ENCODE results near the gene FARS2. TPM values are rescaled to one million over a fixed set of nuclear protein-coding genes. Genes with fewer than 3 reads are reported as not detected.

FARS2 gene
- total RNA-seq, 2 donors from 2014 or later = 16.2 to 18.3 TPM

DNA sequence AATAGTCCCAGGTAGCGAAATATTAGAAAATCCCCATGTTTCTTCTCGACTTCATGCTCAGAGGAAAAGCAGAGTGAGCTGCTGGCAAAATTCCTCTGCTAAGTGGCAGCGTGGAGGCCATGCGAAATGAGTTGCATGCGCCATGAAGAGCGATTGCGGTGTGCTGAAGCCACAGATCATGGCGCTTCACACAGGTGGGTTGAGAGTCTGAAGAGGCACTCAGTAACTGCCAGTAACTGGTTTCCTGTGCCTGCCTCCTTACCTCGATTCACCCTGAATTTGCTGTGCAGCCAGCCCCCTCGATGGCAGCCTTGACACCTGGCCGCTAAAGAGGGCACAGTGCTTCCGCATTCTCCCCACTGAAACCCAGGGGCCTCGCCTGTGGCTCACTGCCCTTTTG lies 443.9 kb downstream of the FARS2 start:
- no peaks in the 10 kb centered on the region for H3K4me1 Mint-ChIP-seq
- no peaks in the 10 kb centered on the region for H3K36me3 ChIP-seq (ENCODE audit: control insufficient read depth, insufficient read depth, low read length)
- no peaks in the 10 kb centered on the region for H3K9me3 ChIP-seq (ENCODE audit: control insufficient read depth, low read length)

DNA sequence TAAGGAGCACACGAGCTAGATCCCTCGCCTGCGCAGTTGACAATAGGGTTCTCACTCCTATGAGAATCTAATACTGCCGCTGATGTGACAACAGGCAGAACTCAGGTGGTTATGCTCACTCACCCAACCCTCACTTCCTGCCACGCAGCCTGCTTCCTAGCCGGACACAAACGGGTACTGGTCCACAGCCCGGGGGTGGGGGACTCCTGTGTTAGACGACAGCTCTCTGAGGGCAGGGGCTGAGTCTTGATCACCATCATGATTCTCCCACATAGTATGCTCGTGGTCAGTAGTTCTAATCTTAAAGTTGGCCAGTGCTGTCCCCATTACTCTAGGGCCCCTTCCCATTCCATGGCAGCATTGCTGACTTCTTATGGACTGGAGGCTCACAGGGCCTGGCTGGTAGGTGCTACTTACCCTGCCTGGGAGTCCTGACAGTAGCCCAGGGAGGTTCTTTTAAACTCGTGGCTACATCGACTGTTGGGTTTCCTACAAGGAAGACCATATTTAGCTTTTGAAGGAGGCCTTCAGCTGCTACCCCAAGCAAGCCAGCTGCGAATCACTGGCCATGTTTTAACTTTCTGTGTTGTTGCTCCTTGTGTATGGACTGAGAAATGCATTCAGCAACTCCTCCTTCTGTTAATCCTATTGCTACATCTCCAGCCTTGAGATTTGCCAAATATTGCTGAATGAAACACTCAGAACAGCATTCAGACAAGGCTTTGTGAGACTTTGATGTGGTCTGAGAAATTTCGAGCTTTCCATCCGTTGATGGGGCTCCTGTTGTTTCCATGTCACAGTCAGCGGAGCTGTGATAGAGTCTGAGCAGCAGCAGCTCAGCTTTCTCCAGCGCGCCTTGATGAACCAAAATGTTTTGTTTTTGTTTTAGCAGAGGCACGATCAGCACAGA lies 445.1 kb downstream of the FARS2 start:
- Mint-ChIP-seq H3K36me3 (ENCODE audit: low read depth) (no peaks in the 10 kb centered on the region), H3K4me3 (no peak overlapping the region), H3K4me1 (no peaks in the 10 kb centered on the region), H3K27ac (no peak overlapping the region), H3K27me3 (ENCODE audit: insufficient read depth) (no peaks in the 10 kb centered on the region), H3K9me3 (no peaks in the 10 kb centered on the region)
- Histone ChIP-seq H3K27ac (ENCODE audit: low read depth, low read length) (no peak overlapping the region), H3K4me3 (ENCODE audit: low read length) (no peak overlapping the region), H3K27me3 (ENCODE audit: control insufficient read depth, insufficient read depth, low read length, poor library complexity, severe bottlenecking) (no peaks in the 10 kb centered on the region), H3K9me3 (ENCODE audit: control insufficient read depth, low read length) (no peaks in the 10 kb centered on the region), H3K9ac (ENCODE audit: extremely low read depth, low read length, poor library complexity, severe bottlenecking) (no peak overlapping the region), H3K36me3 (ENCODE audit: control insufficient read depth, insufficient read depth, low read length) (no peaks in the 10 kb centered on the region), H3K4me1 (ENCODE audit: control insufficient read depth, insufficient read depth, low read length) (no peaks in the 10 kb centered on the region)
- DNase-seq = no peak
- TF ChIP-seq, protein P1, sequence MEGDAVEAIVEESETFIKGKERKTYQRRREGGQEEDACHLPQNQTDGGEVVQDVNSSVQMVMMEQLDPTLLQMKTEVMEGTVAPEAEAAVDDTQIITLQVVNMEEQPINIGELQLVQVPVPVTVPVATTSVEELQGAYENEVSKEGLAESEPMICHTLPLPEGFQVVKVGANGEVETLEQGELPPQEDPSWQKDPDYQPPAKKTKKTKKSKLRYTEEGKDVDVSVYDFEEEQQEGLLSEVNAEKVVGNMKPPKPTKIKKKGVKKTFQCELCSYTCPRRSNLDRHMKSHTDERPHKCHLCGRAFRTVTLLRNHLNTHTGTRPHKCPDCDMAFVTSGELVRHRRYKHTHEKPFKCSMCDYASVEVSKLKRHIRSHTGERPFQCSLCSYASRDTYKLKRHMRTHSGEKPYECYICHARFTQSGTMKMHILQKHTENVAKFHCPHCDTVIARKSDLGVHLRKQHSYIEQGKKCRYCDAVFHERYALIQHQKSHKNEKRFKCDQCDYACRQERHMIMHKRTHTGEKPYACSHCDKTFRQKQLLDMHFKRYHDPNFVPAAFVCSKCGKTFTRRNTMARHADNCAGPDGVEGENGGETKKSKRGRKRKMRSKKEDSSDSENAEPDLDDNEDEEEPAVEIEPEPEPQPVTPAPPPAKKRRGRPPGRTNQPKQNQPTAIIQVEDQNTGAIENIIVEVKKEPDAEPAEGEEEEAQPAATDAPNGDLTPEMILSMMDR (conservative IDR thresholded peaks at IDR 0.05) = no peak
- WGBS, 2 experiments (ENCODE audit: insufficient coverage in 1 of 2, insufficient read length in 1 of 2) = 89 to 92% methylated on average over 16 to 19 of the region's 19 CpGs

More for the DNA sequence above, 443.9 kb downstream of the FARS2 start:
- Mint-ChIP-seq H3K4me3 (no peak overlapping the region), H3K27me3 (ENCODE audit: insufficient read depth) (no peaks in the 10 kb centered on the region), H3K27ac (no peak overlapping the region), H3K36me3 (ENCODE audit: low read depth) (no peaks in the 10 kb centered on the region), H3K9me3 (no peaks in the 10 kb centered on the region)
- Histone ChIP-seq H3K27me3 (ENCODE audit: control insufficient read depth, insufficient read depth, low read length, poor library complexity, severe bottlenecking) (no peaks in the 10 kb centered on the region), H3K9ac (ENCODE audit: extremely low read depth, low read length, poor library complexity, severe bottlenecking) (no peak overlapping the region), H3K4me3 (ENCODE audit: low read length) (no peak overlapping the region), H3K27ac (ENCODE audit: low read depth, low read length) (no peak overlapping the region), H3K4me1 (ENCODE audit: control insufficient read depth, insufficient read depth, low read length) (no peaks in the 10 kb centered on the region)
- TF ChIP-seq, protein P1 (conservative IDR thresholded peaks at IDR 0.05) = no peak
- whole genome bisulfite sequencing, 2 experiments (ENCODE audit: insufficient coverage in 1 of 2, insufficient read length in 1 of 2) = 94 to 96% methylated on average over 10 to 13 of the region's 13 CpGs
- DNase-seq = no peak

DNA sequence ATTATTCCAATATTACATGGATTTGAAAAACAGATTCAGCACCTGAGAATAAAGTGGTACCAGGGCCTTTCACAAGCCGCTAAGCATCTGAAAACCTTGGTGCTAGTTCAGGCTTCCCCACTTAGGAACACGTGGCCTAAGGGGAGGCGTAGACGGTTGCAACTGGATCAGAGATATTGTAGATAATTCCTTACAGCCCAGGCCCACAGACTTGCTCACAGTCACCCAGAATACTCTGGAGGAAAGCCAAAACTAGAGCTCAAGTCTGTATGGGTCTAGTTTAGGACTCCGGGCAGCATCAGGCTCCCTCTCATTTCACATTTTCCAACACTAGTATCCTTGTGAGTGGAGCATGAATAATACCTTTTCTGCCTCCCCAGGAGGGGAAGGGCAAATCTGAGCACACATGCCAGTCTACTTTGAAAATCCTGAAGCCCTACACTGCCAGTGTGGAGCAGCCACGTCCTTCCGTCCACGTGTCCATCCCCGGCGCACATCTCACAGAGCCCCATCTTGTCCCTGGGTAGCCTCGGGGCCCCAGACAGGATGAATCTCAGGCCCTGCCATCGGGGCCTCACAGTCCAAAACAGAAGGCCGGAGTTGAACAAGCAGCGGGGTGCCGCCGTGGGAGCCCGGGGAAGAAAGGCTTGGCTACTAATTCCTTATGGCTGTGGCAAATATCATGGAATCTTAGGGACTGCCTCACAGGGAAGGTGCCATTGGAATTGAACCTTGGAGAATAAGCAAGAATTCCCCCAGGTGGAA lies 446.1 kb downstream of the FARS2 start:
- H3K4me1 ChIP-seq (ENCODE audit: control insufficient read depth, insufficient read depth, low read length) = no peaks in the 10 kb centered on the region
- H3K4me3 ChIP-seq (ENCODE audit: low read length) = no peak overlapping the region
- H3K9me3 Mint-ChIP-seq = no peaks in the 10 kb centered on the region
- no peaks in the 10 kb centered on the region for H3K4me1 Mint-ChIP-seq
- DNase-seq = no peak
- no peak overlapping the region for H3K27ac ChIP-seq (ENCODE audit: low read depth, low read length)
- TF ChIP-seq, protein P1 (conservative IDR thresholded peaks at IDR 0.05) = no peak
- WGBS, 2 experiments (ENCODE audit: insufficient coverage in 1 of 2, insufficient read length in 1 of 2) = 92 to 94% methylated on average over 13 to 17 of the region's 17 CpGs
- no peaks in the 10 kb centered on the region for H3K36me3 ChIP-seq (ENCODE audit: control insufficient read depth, insufficient read depth, low read length)
- H3K9ac ChIP-seq (ENCODE audit: extremely low read depth, low read length, poor library complexity, severe bottlenecking) = no peak overlapping the region
- H3K27ac Mint-ChIP-seq = no peak overlapping the region
- no peaks in the 10 kb centered on the region for H3K36me3 Mint-ChIP-seq (ENCODE audit: low read depth)
- no peaks in the 10 kb centered on the region for H3K27me3 Mint-ChIP-seq (ENCODE audit: insufficient read depth)
- no peak overlapping the region for H3K4me3 Mint-ChIP-seq
- no peaks in the 10 kb centered on the region for H3K27me3 ChIP-seq (ENCODE audit: control insufficient read depth, insufficient read depth, low read length, poor library complexity, severe bottlenecking)
- no peaks in the 10 kb centered on the region for H3K9me3 ChIP-seq (ENCODE audit: control insufficient read depth, low read length)
